ENCODE measurements around the gene HEATR5A. TPM values are rescaled to one million over a fixed set of nuclear protein-coding genes. Genes with fewer than 3 reads are reported as not detected.
A peak's percentile ranks its signal among the peaks of the same experiment; 100 is the strongest.

The HEATR5A gene
- total and polyA plus RNA-seq, 2 of the 13 experiments (the other 11 are each of a cell fraction or from before 2014, with no cell fraction given) = 36.4 to 105 TPM

DNA sequence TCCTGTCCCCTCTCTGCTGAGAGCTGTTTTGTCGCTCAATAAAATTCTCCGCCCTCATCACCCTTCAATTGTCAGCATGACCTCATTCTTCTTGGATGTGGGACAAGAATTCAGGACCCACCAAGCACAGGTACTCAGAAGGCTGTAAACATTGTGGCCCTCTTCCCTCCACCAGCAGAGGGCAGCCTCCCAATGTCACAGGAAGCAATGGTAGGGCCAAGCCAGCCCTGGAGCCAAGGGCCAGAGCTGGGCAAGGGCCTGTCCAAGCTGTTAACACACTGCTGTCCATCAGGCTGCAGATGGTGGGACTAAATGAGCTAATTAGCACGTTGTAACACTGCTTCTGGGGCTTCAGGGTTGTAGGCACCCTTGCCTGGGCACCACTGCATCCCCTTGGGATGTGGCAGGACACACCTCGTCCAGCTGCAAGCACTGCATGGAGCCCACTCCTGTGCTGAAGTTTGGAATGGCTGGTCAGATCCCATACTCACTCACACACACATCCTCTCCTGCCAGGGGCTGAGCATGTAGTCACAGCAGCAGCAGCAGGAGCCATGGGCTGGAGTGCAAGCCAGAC is 150.1 kb downstream of the HEATR5A start (continued):
- TF ChIP-seq GABPB1 (CRISPR knock-in tag; IDR thresholded peaks at IDR 0.05) (peak; percentile 55), PHB2 (IDR thresholded peaks at IDR 0.05; ENCODE audit: partially characterized antibody) (no peak), ZNF225 (CRISPR knock-in tag; IDR thresholded peaks at IDR 0.05) (peak; percentile 89; the same call in 1 of the 2 replicates), EP300 (IDR thresholded peaks at IDR 0.05; ENCODE audit: low read depth in 2 of 2, low read length in 2 of 2) (no peak), EP300 (CRISPR knock-in tag; IDR thresholded peaks at IDR 0.05; ENCODE audit: borderline replicate concordance) (no peak), KLF13 (CRISPR knock-in tag; IDR thresholded peaks at IDR 0.05) (peak; percentile 68; the same call in 1 of the 2 replicates), ZNF329 (CRISPR knock-in tag; IDR thresholded peaks at IDR 0.05; ENCODE audit: low read depth) (no peak), ZNF816 (CRISPR knock-in tag; IDR thresholded peaks at IDR 0.05; ENCODE audit: borderline replicate concordance) (no peak), ZNF616 (CRISPR knock-in tag; IDR thresholded peaks at IDR 0.05; ENCODE audit: low read depth) (peak; percentile 77; the same call in 1 of the 2 replicates), EED (CRISPR knock-in tag; IDR thresholded peaks at IDR 0.05) (peak; percentile 72; the same call in 1 of the 2 replicates), CHD2 (IDR thresholded peaks at IDR 0.05; ENCODE audit: low read depth, low read length) (no peak), FOXA1 (IDR thresholded peaks at IDR 0.05) (no peak), FOXA1 (CRISPR knock-in tag; IDR thresholded peaks at IDR 0.05) (peak; percentile 79), RBM22 (optimal IDR thresholded peaks at IDR 0.05; ENCODE audit: low read length) (no peak), YEATS2 (CRISPR knock-in tag; IDR thresholded peaks at IDR 0.05; ENCODE audit: borderline replicate concordance) (no peak; the same call in 1 of the 2 replicates), SATB2 (CRISPR knock-in tag; IDR thresholded peaks at IDR 0.05) (no peak), ZNF414 (CRISPR knock-in tag; IDR thresholded peaks at IDR 0.05) (peak; percentile 56), PHF8 (CRISPR knock-in tag; IDR thresholded peaks at IDR 0.05) (peak; percentile 37; the same call in 1 of the 2 replicates), MTF2 (CRISPR knock-in tag; IDR thresholded peaks at IDR 0.05; ENCODE audit: borderline replicate concordance) (peak; percentile 75; the same call in 1 of the 2 replicates), DNMT1 (CRISPR knock-in tag; IDR thresholded peaks at IDR 0.05) (no peak), NCOA1 (CRISPR knock-in tag; IDR thresholded peaks at IDR 0.05) (peak; percentile 82; the same call in 1 of the 2 replicates), ETV5 (CRISPR knock-in tag; IDR thresholded peaks at IDR 0.05; ENCODE audit: borderline replicate concordance) (peak; percentile 62), PITX1 (CRISPR knock-in tag; IDR thresholded peaks at IDR 0.05) (no peak), ZMYM2 (CRISPR knock-in tag; IDR thresholded peaks at IDR 0.05) (peak; percentile 84), NR1H2 (CRISPR knock-in tag; IDR thresholded peaks at IDR 0.05; ENCODE audit: borderline replicate concordance, low read depth) (no peak), MXD4 (CRISPR knock-in tag; IDR thresholded peaks at IDR 0.05) (0 out of 2 replicates have a peak, but pooled peaks have one; percentile 41), ZNF512 (CRISPR knock-in tag; IDR thresholded peaks at IDR 0.05) (no peak), ZNF720 (CRISPR knock-in tag; IDR thresholded peaks at IDR 0.05) (no peak), ZFX (CRISPR knock-in tag; IDR thresholded peaks at IDR 0.05; ENCODE audit: low read depth) (peak; percentile 54; the same call in 1 of the 2 replicates), KDM5B (CRISPR knock-in tag; IDR thresholded peaks at IDR 0.05; ENCODE audit: borderline replicate concordance) (peak; percentile 41; the same call in 1 of the 2 replicates), SOX5 (CRISPR knock-in tag; IDR thresholded peaks at IDR 0.05; ENCODE audit: borderline replicate concordance) (no peak), ZNF550 (CRISPR knock-in tag; IDR thresholded peaks at IDR 0.05; ENCODE audit: borderline replicate concordance) (peak; percentile 40; the same call in 1 of the 2 replicates), TOPORS (CRISPR knock-in tag; IDR thresholded peaks at IDR 0.05) (peak; percentile 87; the same call in 1 of the 2 replicates)
